Stimulated activated naive CD8-positive, alpha-beta T cell treated with anti-CD3 and anti-CD28 coated beads, Interleukin-15, amount 100 ng/mL, for 72 hours (primary cell): ENCODE data around the gene HSPA12A.

Source experiments
- ATAC-seq: fragments of 150-1000 bp; cut with Tn5 transposase; 2 replicates; pipeline ENCODE4 v1.10.0; 2021; ENCODE audit warnings: mild to moderate bottlenecking, moderate library complexity
- DNase-seq, 2 donors: peaks; one replicate each; pipeline ENCODE4 v3.0.0; 2021 to 2022
- H3K27ac Mint-ChIP-seq, 2 donors: one replicate each; pipeline ENCODE4 v1.8.0; 2022; ENCODE audit warnings: mild to moderate bottlenecking in 2 of 2, mixed read lengths in 2 of 2, moderate library complexity in 2 of 2
- H3K27me3 Mint-ChIP-seq: one replicate; pipeline ENCODE4 v1.8.0; 2022; ENCODE audit warnings: mixed read lengths
- H3K4me1 Mint-ChIP-seq: one replicate; pipeline ENCODE4 v1.8.0; 2022; ENCODE audit warnings: mild to moderate bottlenecking, mixed read lengths
- H3K4me3 Mint-ChIP-seq, 2 donors: one replicate each; pipeline ENCODE4 v1.8.0; 2022; ENCODE audit warnings: mild to moderate bottlenecking in 2 of 2, mixed read lengths in 2 of 2, moderate library complexity in 1 of 2
- H3K9me3 Mint-ChIP-seq, 2 donors: one replicate each; pipeline ENCODE4 v1.8.0; 2022; ENCODE audit warnings: mixed read lengths in 2 of 2

The HSPA12A gene

DNA sequence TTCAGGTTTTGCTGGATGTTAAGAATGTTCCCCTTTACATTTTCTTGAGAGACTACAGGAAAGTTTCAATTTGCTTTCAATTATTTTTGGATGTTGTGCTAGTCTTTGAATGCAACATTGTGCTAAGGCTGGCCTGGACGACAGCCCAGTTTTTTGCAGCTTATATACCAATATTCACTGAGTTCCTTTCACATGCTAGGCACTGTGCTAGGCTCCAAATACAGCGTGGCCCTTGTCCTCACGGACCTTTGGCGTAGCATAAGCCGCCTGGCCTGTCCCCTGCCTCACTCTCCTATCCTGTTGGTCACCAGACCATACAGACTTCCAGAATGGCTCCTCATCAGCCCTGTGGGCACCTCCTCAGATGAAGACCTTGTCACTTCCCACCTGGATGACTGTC is 19.5 kb upstream of the HSPA12A start:
- peaks cover 91% of the 10 kb centered on the region for H3K27me3 Mint-ChIP-seq
- H3K4me1 Mint-ChIP-seq = no peaks in the 10 kb centered on the region
- ATAC-seq = no peak
- DNase-seq = no peak
- H3K9me3 Mint-ChIP-seq = peaks cover 8 to 9% of the 10 kb centered on the region in 2 donors
- no peak overlapping the region for H3K27ac Mint-ChIP-seq
- H3K4me3 Mint-ChIP-seq = no peak overlapping the region

- Mint-ChIP-seq H3K4me3 (no peak overlapping the region), H3K9me3 (peaks cover 8 to 9% of the 10 kb centered on the region in 2 donors), H3K4me1 (no peaks in the 10 kb centered on the region), H3K27me3 (peaks cover 90% of the 10 kb centered on the region), H3K27ac (no peak overlapping the region)
- no peak for ATAC-seq
- no peak for DNase-seq
These were observed 18.6 kb upstream of the HSPA12A start for GRCh38 chr10:116760919-116761318.

DNA sequence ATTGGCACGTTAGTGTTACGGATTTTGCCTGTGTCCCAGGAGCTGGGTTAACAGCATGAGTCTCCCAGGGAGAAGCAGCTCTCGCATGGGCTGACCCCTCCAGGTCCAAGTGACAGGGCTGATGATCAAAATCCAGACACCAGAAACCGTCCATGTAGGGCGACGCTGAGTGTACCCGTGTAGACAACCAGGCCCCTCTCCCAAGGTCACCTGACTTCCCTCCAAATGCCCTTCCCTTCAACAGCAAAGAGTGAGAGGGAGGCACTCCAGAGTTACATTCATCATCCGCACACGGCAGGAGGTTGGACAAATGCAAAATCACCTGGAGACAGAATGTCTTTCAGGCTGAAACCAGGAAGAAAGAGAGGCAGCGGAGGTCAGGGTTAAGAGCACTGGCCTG is 14.9 kb upstream of the HSPA12A start:
- no peak overlapping the region for H3K4me3 Mint-ChIP-seq
- peaks cover 72% of the 10 kb centered on the region for H3K27me3 Mint-ChIP-seq
- no peak overlapping the region for H3K27ac Mint-ChIP-seq
- DNase-seq (no peak), ATAC-seq (no peak)
- H3K9me3 Mint-ChIP-seq = peaks cover 4 to 8% of the 10 kb centered on the region in 2 donors
- no peaks in the 10 kb centered on the region for H3K4me1 Mint-ChIP-seq

GRCh38 chr10:116756277-116756676 is 13.9 kb upstream of the HSPA12A start:
- DNase-seq (no peak), ATAC-seq (no peak)
- no peak overlapping the region for H3K27ac Mint-ChIP-seq
- no peaks in the 10 kb centered on the region for H3K4me1 Mint-ChIP-seq
- H3K9me3 Mint-ChIP-seq = peaks cover 4 to 8% of the 10 kb centered on the region in 2 donors
- H3K27me3 Mint-ChIP-seq = peaks cover 72% of the 10 kb centered on the region
- no peak overlapping the region for H3K4me3 Mint-ChIP-seq

DNA sequence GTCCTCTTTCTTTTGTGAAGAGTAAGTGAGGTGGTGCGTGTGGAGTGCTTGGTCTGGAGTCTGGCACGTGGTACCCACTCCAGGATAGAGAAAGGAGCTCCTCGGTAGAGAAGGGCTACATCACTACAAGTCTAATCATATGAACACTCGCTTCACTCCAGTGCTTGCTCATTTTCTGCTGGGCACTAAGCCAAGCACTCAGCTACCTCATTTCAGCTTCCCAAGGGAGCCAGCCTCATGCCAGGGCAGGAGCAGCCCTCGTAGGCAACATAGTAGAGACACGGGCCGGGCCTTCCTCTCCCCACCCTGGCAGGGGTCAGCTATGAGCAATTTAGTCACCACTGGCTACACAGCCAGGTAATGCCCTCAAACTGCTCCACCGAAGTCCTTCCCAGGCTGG is 11.4 kb upstream of the HSPA12A start:
- H3K27ac Mint-ChIP-seq = no peak overlapping the region

DNA sequence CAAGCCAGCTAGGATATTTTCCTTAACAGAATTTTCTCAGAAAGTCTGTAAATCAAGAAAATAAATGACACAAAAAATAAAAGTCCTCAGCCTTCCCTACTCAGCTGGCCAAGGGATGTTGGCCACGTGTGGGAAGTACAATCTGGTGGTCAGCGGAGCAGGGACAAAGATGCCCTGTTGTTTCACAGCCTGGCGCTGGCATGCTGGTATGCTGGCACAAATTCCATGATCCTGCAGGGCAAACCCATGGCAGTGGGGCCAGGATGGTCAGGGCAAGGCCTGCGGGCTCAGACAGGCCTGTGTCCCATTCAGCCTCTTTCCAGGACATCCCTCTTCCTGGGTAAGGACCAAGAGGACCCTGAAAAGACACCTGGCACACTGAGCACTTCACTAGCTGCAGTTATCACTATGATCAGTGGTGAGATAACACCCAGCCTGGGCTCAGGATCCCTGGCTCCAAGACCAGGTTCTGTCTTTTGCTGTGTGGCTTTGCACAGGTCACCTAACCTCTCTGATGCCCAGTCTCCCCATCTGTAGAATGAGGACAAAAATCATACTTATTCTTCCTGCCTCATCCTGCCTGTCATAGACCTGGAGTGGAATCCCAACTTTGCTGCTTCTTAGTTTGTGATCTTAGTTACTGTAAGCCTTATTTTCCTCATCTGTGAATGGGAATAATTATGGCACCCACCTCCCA is 10.8 kb upstream of the HSPA12A start:
- Mint-ChIP-seq H3K27me3 (peaks cover 74% of the 10 kb centered on the region), H3K9me3 (peaks cover 0 to 7% of the 10 kb centered on the region in 2 donors), H3K27ac (no peak overlapping the region), H3K4me3 (no peak overlapping the region), H3K4me1 (no peaks in the 10 kb centered on the region)
- no peak for ATAC-seq
- DNase-seq = no peak

More for the DNA sequence above, 11.4 kb upstream of the HSPA12A start:
- no peak overlapping the region for H3K4me3 Mint-ChIP-seq
- peaks cover 74% of the 10 kb centered on the region for H3K27me3 Mint-ChIP-seq
- H3K4me1 Mint-ChIP-seq = no peaks in the 10 kb centered on the region
- DNase-seq (no peak), ATAC-seq (no peak)
- H3K9me3 Mint-ChIP-seq = peaks cover 0 to 2% of the 10 kb centered on the region in 2 donors

DNA sequence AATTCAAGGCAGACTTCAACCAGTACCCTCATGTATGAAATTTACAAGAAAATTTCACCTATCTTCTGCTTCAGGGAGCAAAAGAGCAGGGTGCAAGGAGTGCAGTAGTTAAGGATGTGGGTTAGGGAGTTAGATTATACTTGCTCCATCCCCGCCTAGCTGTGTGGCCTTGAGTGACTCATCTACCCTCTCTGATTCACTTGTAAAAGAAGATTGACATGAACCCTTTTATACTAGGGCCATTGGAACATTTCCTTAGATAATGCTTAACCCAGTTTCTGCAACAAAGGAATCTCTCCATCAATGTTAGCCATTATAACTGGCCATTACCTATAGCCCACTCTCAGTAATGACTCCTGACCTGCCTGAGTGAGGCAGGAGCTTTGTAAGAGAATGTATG is 10.2 kb upstream of the HSPA12A start:
- Mint-ChIP-seq H3K27ac (no peak overlapping the region), H3K4me3 (no peak overlapping the region), H3K9me3 (peaks cover 0 to 7% of the 10 kb centered on the region in 2 donors), H3K27me3 (peaks cover 72% of the 10 kb centered on the region), H3K4me1 (no peaks in the 10 kb centered on the region)
- DNase-seq (no peak), ATAC-seq (no peak)

DNA sequence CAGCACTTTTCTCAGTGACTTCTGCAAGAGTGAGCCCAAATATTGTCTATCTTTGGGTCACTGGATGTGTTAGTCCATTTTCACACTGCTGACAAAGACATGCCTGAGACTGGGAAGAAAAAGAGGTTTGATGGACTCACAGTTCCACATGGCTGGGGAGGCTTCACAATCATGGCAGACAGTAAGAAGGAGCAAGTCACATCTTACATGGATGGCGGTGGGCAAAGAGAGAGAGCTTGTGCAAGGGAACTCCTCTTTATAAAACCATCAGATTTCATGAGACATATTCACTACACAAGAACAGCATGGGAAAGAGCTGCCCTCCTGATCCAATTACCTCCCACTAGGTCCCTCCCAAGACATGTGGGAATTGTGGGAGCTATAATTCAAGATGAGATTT is 6.1 kb upstream of the HSPA12A start:
- ATAC-seq = no peak
- no peak for DNase-seq
- Mint-ChIP-seq H3K27me3 (peaks cover 84% of the 10 kb centered on the region), H3K9me3 (peaks cover 0 to 7% of the 10 kb centered on the region in 2 donors), H3K4me1 (peaks cover under 1% of the 10 kb centered on the region), H3K4me3 (no peak overlapping the region), H3K27ac (no peak overlapping the region)

DNA sequence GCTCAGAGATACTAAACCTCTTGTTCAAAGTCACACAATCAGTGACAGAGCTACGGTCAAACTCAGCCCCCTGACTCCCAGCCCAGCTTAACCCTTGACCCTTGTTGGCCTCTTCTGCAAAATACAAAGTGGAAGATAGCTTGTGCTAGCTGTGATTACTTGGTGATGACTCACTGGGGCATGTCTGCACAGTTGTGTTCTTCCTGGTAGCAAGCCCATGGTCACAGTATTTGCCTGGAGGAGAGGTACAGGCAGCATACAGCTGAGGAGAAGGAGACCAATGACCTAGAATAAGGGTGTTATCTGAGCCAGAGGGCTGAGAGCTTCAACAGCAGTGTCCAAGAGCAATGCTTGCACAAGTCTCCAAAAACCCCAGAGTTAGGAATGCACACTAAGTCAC is 5.7 kb upstream of the HSPA12A start:
- H3K27ac Mint-ChIP-seq = no peak overlapping the region
- peaks cover 86% of the 10 kb centered on the region for H3K27me3 Mint-ChIP-seq
- peaks cover 0 to 7% of the 10 kb centered on the region in 2 donors for H3K9me3 Mint-ChIP-seq
- H3K4me1 Mint-ChIP-seq = peaks cover 5% of the 10 kb centered on the region
- no peak overlapping the region for H3K4me3 Mint-ChIP-seq
- DNase-seq (no peak), ATAC-seq (no peak)

GRCh38 chr10:116747325-116747724 is 5.0 kb upstream of the HSPA12A start:
- Mint-ChIP-seq H3K9me3 (peaks cover 0 to 7% of the 10 kb centered on the region in 2 donors), H3K27ac (no peak overlapping the region), H3K4me3 (no peak overlapping the region), H3K27me3 (peaks cover 84% of the 10 kb centered on the region), H3K4me1 (peaks cover 6% of the 10 kb centered on the region)
- ATAC-seq = no peak
- no peak for DNase-seq

DNA sequence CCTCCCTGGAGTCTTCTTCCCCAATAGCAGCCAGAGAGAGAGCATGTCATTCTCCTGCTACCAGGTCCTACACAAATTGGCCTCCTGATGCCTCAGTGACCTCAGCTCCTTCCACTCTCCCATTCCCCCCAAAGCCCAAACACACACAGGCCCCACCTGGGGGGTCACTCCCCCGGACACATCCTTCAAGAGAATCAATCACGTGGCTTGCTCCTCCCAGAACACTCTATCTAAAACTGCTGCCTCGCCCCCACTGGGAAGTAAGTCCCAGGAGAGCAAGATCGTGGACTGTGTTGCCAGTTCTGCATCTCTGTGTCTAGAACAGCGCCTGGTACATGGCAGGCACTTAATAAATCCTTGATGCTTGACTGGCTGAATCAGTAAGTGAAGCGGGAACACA is 2.5 kb upstream of the HSPA12A start:
- H3K27ac Mint-ChIP-seq = no peak overlapping the region
- H3K4me3 Mint-ChIP-seq = no peak overlapping the region
- DNase-seq = no peak
- peaks cover 81% of the 10 kb centered on the region for H3K27me3 Mint-ChIP-seq
- H3K9me3 Mint-ChIP-seq = peaks cover 0 to 7% of the 10 kb centered on the region in 2 donors
- H3K4me1 Mint-ChIP-seq = peaks cover 6% of the 10 kb centered on the region
- no peak for ATAC-seq

DNA sequence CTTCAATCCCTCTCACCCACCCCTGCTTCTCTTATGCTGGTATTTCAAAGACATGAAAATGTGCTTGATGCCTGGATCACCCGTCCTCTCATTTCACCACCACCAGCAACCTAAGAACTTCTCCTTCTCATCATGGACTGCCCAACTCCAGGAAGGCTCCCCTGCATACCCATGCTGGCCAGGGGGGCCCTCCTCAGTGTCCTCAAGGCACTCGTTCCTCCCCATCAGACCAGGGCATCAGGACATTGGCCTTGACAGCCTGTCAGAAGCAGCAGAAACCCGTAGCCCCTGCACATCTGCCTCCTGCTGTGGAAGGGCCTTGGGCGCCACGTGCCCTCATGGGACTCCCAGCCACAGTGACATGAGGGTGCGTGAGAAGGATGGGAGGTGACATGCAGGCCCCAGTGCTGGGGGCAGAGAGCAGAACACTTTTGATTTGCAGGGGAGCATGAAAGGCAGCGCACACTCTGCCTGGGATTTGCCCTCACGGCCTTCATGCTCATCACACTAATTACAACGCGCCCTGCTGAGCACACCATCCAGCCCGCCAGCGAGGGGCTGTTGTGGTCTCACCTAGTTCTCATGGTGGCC is 1.9 kb upstream of the HSPA12A start:
- Mint-ChIP-seq H3K4me1 (peaks cover 6% of the 10 kb centered on the region), H3K4me3 (no peak overlapping the region), H3K27ac (no peak overlapping the region), H3K27me3 (peaks cover 81% of the 10 kb centered on the region), H3K9me3 (peaks cover 0 to 7% of the 10 kb centered on the region in 2 donors)
- ATAC-seq (no peak), DNase-seq (no peak)

- ATAC-seq (no peak), DNase-seq (no peak)
- Mint-ChIP-seq H3K27me3 (peaks cover 81% of the 10 kb centered on the region), H3K27ac (no peak overlapping the region), H3K4me3 (peak overlapping the region; percentile 63 to 66), H3K9me3 (peaks cover 0 to 3% of the 10 kb centered on the region in 2 donors), H3K4me1 (peaks cover 6% of the 10 kb centered on the region)
These were observed 1.1 kb upstream of the HSPA12A start for GRCh38 chr10:116743266-116744064.

DNA sequence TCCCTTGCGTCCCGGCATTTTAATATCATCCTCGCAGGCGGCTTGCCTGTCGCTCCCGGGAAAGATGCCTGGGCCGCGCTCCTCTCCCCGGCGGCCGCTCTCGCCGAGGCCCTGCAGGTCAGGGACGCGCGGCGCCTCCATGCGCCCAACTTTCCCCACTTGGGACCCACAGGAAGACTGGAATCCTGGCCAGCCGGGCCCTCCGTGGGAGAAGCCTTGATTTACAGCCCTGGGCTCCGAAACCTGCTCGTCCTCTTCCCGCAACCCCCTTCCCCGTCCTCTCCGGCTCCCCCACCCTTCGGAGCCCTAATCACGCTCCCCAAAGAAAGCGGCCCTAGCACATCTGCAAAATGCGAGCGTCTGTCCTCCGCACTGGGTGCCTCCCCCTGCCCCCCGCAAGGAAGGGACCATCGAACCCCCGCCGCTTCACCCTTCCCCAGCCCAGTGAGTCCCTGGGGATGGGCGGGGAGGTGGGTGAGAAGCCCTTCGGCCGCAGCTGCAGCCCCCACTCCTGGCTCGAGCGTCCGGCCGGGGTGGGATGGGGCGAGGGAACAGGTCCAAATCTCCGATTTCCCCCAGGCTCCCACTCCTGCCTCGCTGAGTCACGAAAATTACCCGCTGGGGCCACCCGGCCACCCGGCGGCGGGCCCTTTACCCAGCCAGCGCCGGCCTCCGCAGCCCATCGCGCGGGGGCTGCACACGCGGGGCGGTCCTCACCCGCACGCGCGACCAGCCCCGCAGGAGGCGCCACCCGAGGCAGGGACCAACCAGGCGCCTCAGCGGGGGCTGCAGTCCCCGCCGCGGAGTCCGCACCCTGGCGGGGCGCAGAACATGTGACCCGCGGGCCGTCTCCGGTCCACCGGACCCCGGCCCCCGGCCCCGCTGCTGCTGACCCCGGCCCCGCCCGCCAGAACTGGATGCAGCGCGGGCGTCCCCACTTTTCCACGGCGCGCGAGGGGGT is 695 bp downstream of the HSPA12A start:
- Mint-ChIP-seq H3K9me3 (peaks cover 0 to 12% of the 10 kb centered on the region in 2 donors), H3K27ac (no peak overlapping the region), H3K27me3 (peaks cover 87% of the 10 kb centered on the region), H3K4me3 (peak overlapping the region; percentile 30 to 34), H3K4me1 (peaks cover 6% of the 10 kb centered on the region)
- DNase-seq = no peak
- peak; percentile 13 for ATAC-seq

DNA sequence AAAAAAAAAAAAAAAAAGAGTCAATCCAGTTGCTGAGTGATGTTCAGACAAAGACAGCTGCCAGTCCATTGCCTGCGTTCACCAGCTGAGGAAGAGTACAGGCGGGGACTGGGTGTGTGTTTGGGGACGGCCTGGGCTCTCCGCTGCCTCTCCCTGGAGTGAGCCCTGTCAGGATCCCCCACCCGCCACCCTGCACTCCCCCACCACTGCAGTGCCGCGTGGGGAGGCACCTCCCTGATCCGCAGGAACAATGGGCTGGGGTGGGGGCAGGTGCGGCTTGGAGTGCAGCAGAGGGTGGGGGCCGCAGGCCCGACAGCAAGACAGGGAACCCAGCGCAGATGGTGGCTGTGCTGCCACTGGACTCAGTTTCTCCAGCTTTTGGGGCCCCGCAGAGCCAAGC is 1.4 kb downstream of the HSPA12A start:
- ATAC-seq (no peak), DNase-seq (no peak)
- H3K4me3 Mint-ChIP-seq = no peak overlapping the region
- H3K4me1 Mint-ChIP-seq = peaks cover 6% of the 10 kb centered on the region
- peaks cover 0 to 19% of the 10 kb centered on the region in 2 donors for H3K9me3 Mint-ChIP-seq
- H3K27me3 Mint-ChIP-seq = peaks cover 89% of the 10 kb centered on the region
- no peak overlapping the region for H3K27ac Mint-ChIP-seq
